MM.1S (cell line): Measurements from ENCODE around the gene RNASEH1.
"Not testable (repeated sequence)": the region's sequence is repeated elsewhere in the genome, so short reads cannot be mapped to it uniquely, and the experiment has no call there.

Experiments used
- DNase-seq: peaks from one replicate; pipeline ENCODE4 v3.0.0-alpha.2; 2015
- H2AFZ ChIP-seq: fragments of 300-600 bp; sonication (generic); 2 replicates; pipeline ENCODE4 v1.6.0; 2016; ENCODE audit warnings: antibody characterized with exemption, low read length
- H3F3A ChIP-seq: fragments of 300-600 bp; sonication (generic); 2 replicates; pipeline ENCODE4 v1.6.1; 2016; ENCODE audit warnings: mild to moderate bottlenecking, antibody characterized with exemption, low read length, moderate library complexity, mixed read lengths; ENCODE audit not compliant: insufficient read depth
- H3K27ac ChIP-seq: fragments of 300-600 bp; sonication (generic); 2 replicates; pipeline ENCODE4 v1.5.1; 2016; ENCODE audit warnings: mild to moderate bottlenecking, low read length
- H3K27me3 ChIP-seq: fragments of 300-600 bp; sonication (generic); replicated peaks from 2 replicates; pipeline ENCODE4 v1.6.0; 2016; ENCODE audit warnings: low read length; ENCODE audit not compliant: insufficient read depth
- H3K36me3 ChIP-seq: fragments of 300-600 bp; sonication (generic); replicated peaks from 2 replicates; pipeline ENCODE4 v1.6.1; 2016; ENCODE audit warnings: mild to moderate bottlenecking, low read length, mixed read lengths; ENCODE audit not compliant: insufficient read depth
- H3K4me1 ChIP-seq: fragments of 300-600 bp; sonication (generic); 2 replicates; pipeline ENCODE4 v1.6.1; 2016; ENCODE audit warnings: low read length, mixed read lengths
- H3K4me2 ChIP-seq: fragments of 300-600 bp; sonication (generic); 2 replicates; pipeline ENCODE4 v1.6.0; 2016; ENCODE audit warnings: low read depth, low read length
- H3K4me3 ChIP-seq: fragments of 300-600 bp; sonication (generic); 2 replicates; pipeline ENCODE4 v1.5.1; 2016; ENCODE audit warnings: low read length, mixed read lengths
- H3K79me2 ChIP-seq: fragments of 300-600 bp; sonication (generic); 2 replicates; pipeline ENCODE4 v1.6.1; 2016; ENCODE audit warnings: mixed run types, low read length, mixed read lengths
- H3K9ac ChIP-seq: fragments of 300-600 bp; sonication (generic); 2 replicates; pipeline ENCODE4 v1.6.1; 2016; ENCODE audit warnings: low read length, mixed read lengths
- H3K9me2 ChIP-seq: fragments of 300-600 bp; sonication (generic); replicated peaks from 2 replicates; pipeline ENCODE4 v1.6.1; 2016; ENCODE audit warnings: mild to moderate bottlenecking, low read length, mixed read lengths; ENCODE audit not compliant: insufficient read depth
- H3K9me3 ChIP-seq: fragments of 300-600 bp; sonication (generic); replicated peaks from 2 replicates; pipeline ENCODE4 v1.6.1; 2016; ENCODE audit warnings: mild to moderate bottlenecking, low read length, mixed read lengths; ENCODE audit not compliant: insufficient read depth
- H4K20me1 ChIP-seq: fragments of 300-600 bp; sonication (generic); 2 replicates; pipeline ENCODE4 v1.6.1; 2016; ENCODE audit warnings: mild to moderate bottlenecking, low read length, moderate library complexity, mixed read lengths; ENCODE audit not compliant: insufficient read depth
- CTCF ChIP-seq: fragments of 300-600 bp; sonication (generic); IDR thresholded peaks from 2 replicates; pipeline ENCODE4 v1.5.1; 2016; ENCODE audit warnings: antibody characterized with exemption, low read length, mixed read lengths
- EZH2 ChIP-seq: fragments of 300-600 bp; sonication (generic); optimal IDR thresholded peaks from 2 replicates; pipeline ENCODE3; 2017; ENCODE audit warnings: low read depth, mild to moderate bottlenecking, antibody characterized with exemption, low read length, mixed read lengths
- EZH2phosphoT487 ChIP-seq: fragments of 300-600 bp; sonication (generic); IDR thresholded peaks from 2 replicates; pipeline ENCODE4 v1.6.1; 2018; ENCODE audit warnings: antibody characterized with exemption, low read length

Gene RNASEH1

GRCh38 chr2:3575534-3576262, 17.6 kb upstream of the RNASEH1 start:
- TF ChIP-seq EZH2phosphoT487 = no peak
- TF ChIP-seq CTCF = no peak
- TF ChIP-seq EZH2 = no peak
- Histone ChIP-seq H3K36me3 (peaks cover 30% of the 10 kb centered on the region), H3K79me2 (peaks cover 55% of the 10 kb centered on the region), H2AFZ (peak overlapping the region; percentile 46; the same call in 1 of the 2 replicates), H3K4me1 (peaks cover 5% of the 10 kb centered on the region), H3K9me2 (no peaks in the 10 kb centered on the region), H3K9me3 (no peaks in the 10 kb centered on the region), H3K27me3 (no peaks in the 10 kb centered on the region), H3K4me2 (peak overlapping the region; percentile 75), H4K20me1 (peaks cover 16% of the 10 kb centered on the region), H3K4me3 (peak overlapping the region; percentile 98), H3F3A (0 out of 2 replicates have a peak, but pooled peaks cover 10% of the 10 kb centered on the region), H3K9ac (peak overlapping the region; percentile 91), H3K27ac (peak overlapping the region; percentile 69; the same call in 1 of the 2 replicates)
- peak; percentile 30 for DNase-seq

- Histone ChIP-seq H3K27me3 (no peaks in the 10 kb centered on the region), H3K36me3 (peaks cover 17% of the 10 kb centered on the region; the same call in 1 of the 2 replicates), H4K20me1 (peaks cover 10% of the 10 kb centered on the region), H3K4me1 (peaks cover 5% of the 10 kb centered on the region), H3K9me3 (no peaks in the 10 kb centered on the region), H3K9me2 (no peaks in the 10 kb centered on the region), H3F3A (0 out of 2 replicates have a peak, but pooled peaks cover 8% of the 10 kb centered on the region), H3K4me2 (no peak overlapping the region), H3K27ac (no peak overlapping the region), H3K79me2 (peaks cover 41% of the 10 kb centered on the region), H3K9ac (no peak overlapping the region), H3K4me3 (no peak overlapping the region), H2AFZ (peak overlapping the region; percentile 94; the same call in 1 of the 2 replicates)
- no peak for DNase-seq
- TF ChIP-seq EZH2 = no peak
Observed at GRCh38 chr2:3574155-3574554, 16.0 kb upstream of the RNASEH1 start.

- H2AFZ ChIP-seq = no peak overlapping the region
- no peak overlapping the region for H3K9ac ChIP-seq
- peaks cover 26% of the 10 kb centered on the region for H3K79me2 ChIP-seq
- H3K27ac ChIP-seq = no peak overlapping the region
- no peak for TF ChIP-seq EZH2phosphoT487
- no peaks in the 10 kb centered on the region for H3K27me3 ChIP-seq
- peaks cover 5% of the 10 kb centered on the region; the same call in 1 of the 2 replicates for H3K4me1 ChIP-seq
- H3K9me2 ChIP-seq = no peaks in the 10 kb centered on the region
- peaks cover under 1% of the 10 kb centered on the region; the same call in 1 of the 2 replicates for H4K20me1 ChIP-seq
- no peak overlapping the region for H3K4me2 ChIP-seq
- DNase-seq = no peak
- 0 out of 2 replicates have a peak, but pooled peaks cover 2% of the 10 kb centered on the region for H3F3A ChIP-seq
- no peak overlapping the region for H3K4me3 ChIP-seq
- peaks cover 2% of the 10 kb centered on the region; the same call in 1 of the 2 replicates for H3K36me3 ChIP-seq
- H3K9me3 ChIP-seq = no peaks in the 10 kb centered on the region
Observed at GRCh38 chr2:3572620-3573019, 14.5 kb upstream of the RNASEH1 start.

- Histone ChIP-seq H3K4me1 (peaks cover under 1% of the 10 kb centered on the region; the same call in 1 of the 2 replicates), H3K4me3 (no peak overlapping the region), H3F3A (0 out of 2 replicates have a peak, but pooled peaks cover 2% of the 10 kb centered on the region), H4K20me1 (no peaks in the 10 kb centered on the region), H3K4me2 (no peak overlapping the region), H3K9me2 (no peaks in the 10 kb centered on the region), H3K9me3 (no peaks in the 10 kb centered on the region), H2AFZ (no peak overlapping the region), H3K9ac (no peak overlapping the region), H3K27me3 (no peaks in the 10 kb centered on the region), H3K79me2 (peaks cover 12% of the 10 kb centered on the region), H3K27ac (no peak overlapping the region), H3K36me3 (no peaks in the 10 kb centered on the region; the same call in 1 of the 2 replicates)
- no peak for DNase-seq
- no peak for TF ChIP-seq EZH2
- no peak for TF ChIP-seq EZH2phosphoT487
- no peak for TF ChIP-seq CTCF
Observed at GRCh38 chr2:3571284-3571683, 13.2 kb upstream of the RNASEH1 start.

- H3K27ac ChIP-seq, H3K4me2 ChIP-seq, H3K9me2 ChIP-seq, H2AFZ ChIP-seq, H4K20me1 ChIP-seq, H3K79me2 ChIP-seq, H3K4me3 ChIP-seq, H3K4me1 ChIP-seq, H3K27me3 ChIP-seq, H3F3A ChIP-seq, H3K9ac ChIP-seq, H3K9me3 ChIP-seq, H3K36me3 ChIP-seq, DNase-seq: not testable (repeated sequence)
Observed at GRCh38 chr2:3569656-3570055, 11.5 kb upstream of the RNASEH1 start.
